ENCODE data around the gene EIF6.

DNA sequence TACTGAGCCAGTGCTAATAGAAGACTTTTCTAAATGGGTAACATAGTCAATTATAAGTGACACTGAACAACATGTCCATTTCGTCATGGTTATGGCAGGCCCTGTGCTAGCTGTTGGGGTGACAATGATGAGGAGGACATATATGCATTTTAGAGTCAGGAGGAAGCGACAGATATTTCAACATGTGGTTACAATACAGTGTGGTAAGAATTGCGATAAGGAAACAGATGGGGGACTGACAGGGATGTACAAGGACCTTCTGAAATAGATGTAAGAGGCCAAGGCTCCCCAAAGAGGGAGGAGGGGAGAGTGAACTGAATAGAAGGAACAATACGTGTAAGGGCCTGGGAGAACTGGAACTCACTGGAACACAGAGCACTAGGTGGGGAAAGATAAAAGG lies 46.4 kb downstream of the EIF6 start:
- TF ChIP-seq, protein P1, sequence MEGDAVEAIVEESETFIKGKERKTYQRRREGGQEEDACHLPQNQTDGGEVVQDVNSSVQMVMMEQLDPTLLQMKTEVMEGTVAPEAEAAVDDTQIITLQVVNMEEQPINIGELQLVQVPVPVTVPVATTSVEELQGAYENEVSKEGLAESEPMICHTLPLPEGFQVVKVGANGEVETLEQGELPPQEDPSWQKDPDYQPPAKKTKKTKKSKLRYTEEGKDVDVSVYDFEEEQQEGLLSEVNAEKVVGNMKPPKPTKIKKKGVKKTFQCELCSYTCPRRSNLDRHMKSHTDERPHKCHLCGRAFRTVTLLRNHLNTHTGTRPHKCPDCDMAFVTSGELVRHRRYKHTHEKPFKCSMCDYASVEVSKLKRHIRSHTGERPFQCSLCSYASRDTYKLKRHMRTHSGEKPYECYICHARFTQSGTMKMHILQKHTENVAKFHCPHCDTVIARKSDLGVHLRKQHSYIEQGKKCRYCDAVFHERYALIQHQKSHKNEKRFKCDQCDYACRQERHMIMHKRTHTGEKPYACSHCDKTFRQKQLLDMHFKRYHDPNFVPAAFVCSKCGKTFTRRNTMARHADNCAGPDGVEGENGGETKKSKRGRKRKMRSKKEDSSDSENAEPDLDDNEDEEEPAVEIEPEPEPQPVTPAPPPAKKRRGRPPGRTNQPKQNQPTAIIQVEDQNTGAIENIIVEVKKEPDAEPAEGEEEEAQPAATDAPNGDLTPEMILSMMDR (IDR thresholded peaks at IDR 0.05; ENCODE audit: control extremely low read depth in 1 of 3, insufficient read depth in 1 of 3, low read depth in 1 of 3, low read length in 3 of 3), result no peak
- TF ChIP-seq JUND (IDR thresholded peaks at IDR 0.05; ENCODE audit: low read length) (no peak), SIN3A (conservative IDR thresholded peaks at IDR 0.05 in 1 of 2, IDR thresholded peaks at IDR 0.05 in 1 of 2; ENCODE audit: low read depth in 1 of 2, low read length in 2 of 2) (no peak), POLR2A (IDR thresholded peaks at IDR 0.05; ENCODE audit: control extremely low read depth in 1 of 2, low read depth in 2 of 2, low read length in 2 of 2) (no peak), SUZ12 (IDR thresholded peaks at IDR 0.05; ENCODE audit: low read length) (no peak), YY1 (IDR thresholded peaks at IDR 0.05; ENCODE audit: low read depth, low read length) (no peak), GTF2F1 (IDR thresholded peaks at IDR 0.05; ENCODE audit: borderline replicate concordance, low read depth, low read length) (no peak), TAF1 (IDR thresholded peaks at IDR 0.05; ENCODE audit: low read depth, low read length) (no peak), KDM1A (IDR thresholded peaks at IDR 0.05; ENCODE audit: borderline replicate concordance, low read length) (no peak), CBX8 (IDR thresholded peaks at IDR 0.05; ENCODE audit: borderline replicate concordance, low read depth, low read length) (no peak), SP2 (IDR thresholded peaks at IDR 0.05; ENCODE audit: low read length) (no peak)
- TF ChIP-seq, protein P2, sequence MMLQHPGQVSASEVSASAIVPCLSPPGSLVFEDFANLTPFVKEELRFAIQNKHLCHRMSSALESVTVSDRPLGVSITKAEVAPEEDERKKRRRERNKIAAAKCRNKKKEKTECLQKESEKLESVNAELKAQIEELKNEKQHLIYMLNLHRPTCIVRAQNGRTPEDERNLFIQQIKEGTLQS (IDR thresholded peaks at IDR 0.05; ENCODE audit: insufficient read depth, low read depth, low read length), result no peak
- TF ChIP-seq, protein P3, sequence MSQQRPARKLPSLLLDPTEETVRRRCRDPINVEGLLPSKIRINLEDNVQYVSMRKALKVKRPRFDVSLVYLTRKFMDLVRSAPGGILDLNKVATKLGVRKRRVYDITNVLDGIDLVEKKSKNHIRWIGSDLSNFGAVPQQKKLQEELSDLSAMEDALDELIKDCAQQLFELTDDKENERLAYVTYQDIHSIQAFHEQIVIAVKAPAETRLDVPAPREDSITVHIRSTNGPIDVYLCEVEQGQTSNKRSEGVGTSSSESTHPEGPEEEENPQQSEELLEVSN (IDR thresholded peaks at IDR 0.05), result no peak

Measured in H1 (cell line).